GM19324 (cell line): ENCODE measurements around the gene STX1A.

ENCODE experiments used
- ATAC-seq: cut with Tn5 transposase; IDR thresholded peaks from one replicate; pipeline ENCODE4 v1.9.1; 2021; ENCODE audit warnings: mild to moderate bottlenecking, moderate library complexity; ENCODE audit not compliant: unreplicated experiment, low FRiP score

Gene STX1A

GRCh38 chr7:73718905-73719805 is at the start of gene STX1A:
TSS of gene STX1A (minus strand) at chr7:73719669. CDS start at chr7:73719631, 38 bp downstream.
- peak; percentile 68 for ATAC-seq

GRCh38 chr7:73768641-73769480 is 49.4 kb upstream of the STX1A start:
- ATAC-seq, result no peak

GRCh38 chr7:73766556-73767229 is 47.2 kb upstream of the STX1A start:
- no peak for ATAC-seq

- ATAC-seq, result no peak
Measured at GRCh38 chr7:73762659-73762999, 43.2 kb upstream of the STX1A start.

- ATAC-seq, result no peak
Measured at GRCh38 chr7:73761854-73762658, 42.6 kb upstream of the STX1A start.

- no peak for ATAC-seq
Measured at GRCh38 chr7:73758581-73759138, 39.2 kb upstream of the STX1A start.

- no peak for ATAC-seq
Measured at GRCh38 chr7:73749931-73750776, 30.7 kb upstream of the STX1A start.

GRCh38 chr7:73746378-73746777 is 26.9 kb upstream of the STX1A start:
- ATAC-seq, result no peak

GRCh38 chr7:73742753-73743641 is 23.5 kb upstream of the STX1A start:
- ATAC-seq, result no peak

- no peak for ATAC-seq
Measured at GRCh38 chr7:73742338-73742752, 22.9 kb upstream of the STX1A start.

GRCh38 chr7:73741600-73741999 is 22.1 kb upstream of the STX1A start:
- ATAC-seq, result no peak

- ATAC-seq, result no peak
Measured at GRCh38 chr7:73740771-73741170, 21.3 kb upstream of the STX1A start.

GRCh38 chr7:73740212-73740611 is 20.7 kb upstream of the STX1A start:
- ATAC-seq, result no peak

GRCh38 chr7:73739387-73739767 is 19.9 kb upstream of the STX1A start:
- ATAC-seq, result no peak

- peak; percentile 93 for ATAC-seq
Measured at GRCh38 chr7:73738612-73739386, 19.3 kb upstream of the STX1A start, which contains the start of gene ABHD11. TSS of gene ABHD11 (minus strand) at chr7:73738802. CDS start at chr7:73738770, 32 bp downstream.

- peak; percentile 1 for ATAC-seq
Measured at GRCh38 chr7:73738220-73738611, 18.7 kb upstream of the STX1A start.
